Nephron (organoid): Measurements from ENCODE around the gene PDZD2.

Experiments
- H3K27ac Mint-ChIP-seq, 3 experiments: 2 replicates each; pipeline ENCODE4 v1.8.0; 2020; ENCODE audit warnings: mixed read lengths in 3 of 3, mild to moderate bottlenecking in 2 of 3, moderate library complexity in 1 of 3
- H3K27me3 Mint-ChIP-seq: 2 replicates; pipeline ENCODE4 v1.8.0; 2021; ENCODE audit warnings: low read depth, mild to moderate bottlenecking, moderate library complexity, mixed read lengths
- H3K36me3 Mint-ChIP-seq: 2 replicates; pipeline ENCODE4 v1.8.0; 2020; ENCODE audit warnings: low read depth, mixed read lengths
- H3K4me1 Mint-ChIP-seq: 2 replicates; pipeline ENCODE4 v1.8.0; 2020; ENCODE audit warnings: mixed read lengths
- H3K4me3 Mint-ChIP-seq, 3 experiments: 2 replicates each; pipeline ENCODE4 v1.8.0; 2020; ENCODE audit warnings: mild to moderate bottlenecking in 3 of 3, mixed read lengths in 3 of 3, moderate library complexity in 2 of 3
- H3K9me3 Mint-ChIP-seq: 2 replicates; pipeline ENCODE4 v1.8.0; 2020; ENCODE audit warnings: mixed read lengths
- TF ChIP-seq, protein P1 (sequence below), 3 experiments: fragments of 200-600 bp; sonication (generic); IDR thresholded peaks; one replicate each; pipeline ENCODE4 v1.5.0; 2021; ENCODE audit warnings: antibody characterized with exemption in 3 of 3; ENCODE audit not compliant: unreplicated experiment in 3 of 3

The PDZD2 gene

DNA sequence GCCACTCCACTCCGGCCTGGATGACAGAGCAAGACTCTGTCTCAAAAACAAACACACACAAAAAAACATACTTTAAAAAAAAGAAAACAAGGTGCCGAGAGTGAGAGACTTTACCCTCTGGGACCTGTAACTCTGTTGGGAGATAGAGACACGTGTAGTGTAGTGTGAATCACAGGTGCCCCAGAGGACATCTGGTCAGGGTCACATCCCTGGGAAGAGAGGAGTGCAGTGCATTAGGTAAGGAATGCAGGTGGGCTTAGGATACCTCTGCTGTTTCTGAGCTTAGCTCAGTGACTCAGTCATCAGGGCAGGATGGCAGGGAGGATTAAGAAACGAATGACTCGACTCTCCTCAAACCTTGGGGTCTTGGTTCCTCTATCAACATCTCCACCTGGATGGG lies 360.5 kb downstream of the PDZD2 start:
- H3K36me3 Mint-ChIP-seq = peaks cover 12% of the 10 kb centered on the region
- TF ChIP-seq, protein P1, sequence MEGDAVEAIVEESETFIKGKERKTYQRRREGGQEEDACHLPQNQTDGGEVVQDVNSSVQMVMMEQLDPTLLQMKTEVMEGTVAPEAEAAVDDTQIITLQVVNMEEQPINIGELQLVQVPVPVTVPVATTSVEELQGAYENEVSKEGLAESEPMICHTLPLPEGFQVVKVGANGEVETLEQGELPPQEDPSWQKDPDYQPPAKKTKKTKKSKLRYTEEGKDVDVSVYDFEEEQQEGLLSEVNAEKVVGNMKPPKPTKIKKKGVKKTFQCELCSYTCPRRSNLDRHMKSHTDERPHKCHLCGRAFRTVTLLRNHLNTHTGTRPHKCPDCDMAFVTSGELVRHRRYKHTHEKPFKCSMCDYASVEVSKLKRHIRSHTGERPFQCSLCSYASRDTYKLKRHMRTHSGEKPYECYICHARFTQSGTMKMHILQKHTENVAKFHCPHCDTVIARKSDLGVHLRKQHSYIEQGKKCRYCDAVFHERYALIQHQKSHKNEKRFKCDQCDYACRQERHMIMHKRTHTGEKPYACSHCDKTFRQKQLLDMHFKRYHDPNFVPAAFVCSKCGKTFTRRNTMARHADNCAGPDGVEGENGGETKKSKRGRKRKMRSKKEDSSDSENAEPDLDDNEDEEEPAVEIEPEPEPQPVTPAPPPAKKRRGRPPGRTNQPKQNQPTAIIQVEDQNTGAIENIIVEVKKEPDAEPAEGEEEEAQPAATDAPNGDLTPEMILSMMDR (IDR thresholded peaks at IDR 0.05; ENCODE audit: unreplicated experiment in 3 of 3) = no peak

DNA sequence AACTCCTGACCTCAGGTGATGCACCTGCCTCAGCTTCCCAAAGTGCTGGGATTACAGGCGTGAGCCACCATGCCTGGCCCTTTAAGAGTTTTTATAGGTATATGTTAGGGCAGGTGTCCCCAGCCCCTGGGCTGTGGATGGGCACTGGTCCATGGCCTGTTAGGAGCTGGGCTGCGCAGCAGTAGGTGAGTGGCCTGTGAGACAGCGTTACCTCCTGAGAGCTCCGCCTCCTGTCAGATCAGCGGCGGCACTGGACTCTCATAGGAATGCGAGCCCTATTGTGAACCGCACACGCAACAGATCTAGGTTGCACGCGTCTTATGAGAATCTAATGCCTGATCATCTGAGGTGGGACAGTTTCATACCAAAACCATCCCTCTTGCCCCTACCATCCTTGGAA lies 361.8 kb downstream of the PDZD2 start:
- TF ChIP-seq, protein P1 (IDR thresholded peaks at IDR 0.05; ENCODE audit: unreplicated experiment in 3 of 3) = no peak
- no peaks in the 10 kb centered on the region for H3K9me3 Mint-ChIP-seq
- H3K27me3 Mint-ChIP-seq = peaks cover 4% of the 10 kb centered on the region
- peaks cover 12% of the 10 kb centered on the region for H3K36me3 Mint-ChIP-seq
- H3K27ac Mint-ChIP-seq = peak overlapping the region in 1 of 3 experiments; percentile 21
- H3K4me3 Mint-ChIP-seq = no peak overlapping the region
- H3K4me1 Mint-ChIP-seq = no peaks in the 10 kb centered on the region

More for the DNA sequence above, 360.5 kb downstream of the PDZD2 start:
- H3K27me3 Mint-ChIP-seq = peaks cover 4% of the 10 kb centered on the region
- no peak overlapping the region for H3K4me3 Mint-ChIP-seq
- no peaks in the 10 kb centered on the region for H3K9me3 Mint-ChIP-seq
- H3K27ac Mint-ChIP-seq = no peak overlapping the region
- no peaks in the 10 kb centered on the region for H3K4me1 Mint-ChIP-seq

- peaks cover 4% of the 10 kb centered on the region for H3K27me3 Mint-ChIP-seq
Measured at GRCh38 chr5:32001284-32001683, 362.4 kb downstream of the PDZD2 start.

DNA sequence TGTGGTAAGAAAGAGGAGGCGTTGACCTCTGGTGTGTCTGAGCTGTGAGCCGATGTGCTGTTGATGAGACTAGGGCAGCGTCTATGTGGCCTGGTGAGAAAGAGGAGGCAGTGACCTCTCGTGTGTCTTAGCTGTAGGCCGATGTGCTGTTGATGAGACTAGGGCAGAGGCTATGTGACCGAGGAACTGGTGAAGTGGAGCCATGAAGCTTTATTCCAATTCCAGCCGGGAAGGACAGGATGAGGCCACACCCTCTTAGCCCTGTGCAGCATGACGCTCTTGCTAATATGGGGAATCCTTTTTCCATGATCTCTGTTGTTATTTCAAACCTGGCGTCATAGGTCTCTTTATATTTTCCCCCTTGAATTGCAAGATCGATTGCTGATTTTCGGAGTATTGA lies 362.8 kb downstream of the PDZD2 start:
- Mint-ChIP-seq H3K27me3 (peaks cover 4% of the 10 kb centered on the region), H3K27ac (no peak overlapping the region), H3K9me3 (no peaks in the 10 kb centered on the region), H3K36me3 (peaks cover 12% of the 10 kb centered on the region), H3K4me1 (no peaks in the 10 kb centered on the region), H3K4me3 (no peak overlapping the region)
- TF ChIP-seq, protein P1 (IDR thresholded peaks at IDR 0.05; ENCODE audit: unreplicated experiment in 3 of 3) = no peak

More at GRCh38 chr5:32001284-32001683, 362.4 kb downstream of the PDZD2 start:
- H3K4me1 Mint-ChIP-seq = no peaks in the 10 kb centered on the region
- no peaks in the 10 kb centered on the region for H3K9me3 Mint-ChIP-seq
- H3K4me3 Mint-ChIP-seq = no peak overlapping the region
- no peak overlapping the region for H3K27ac Mint-ChIP-seq
- TF ChIP-seq, protein P1 (IDR thresholded peaks at IDR 0.05; ENCODE audit: unreplicated experiment in 3 of 3) = no peak
- peaks cover 12% of the 10 kb centered on the region for H3K36me3 Mint-ChIP-seq

- H3K9me3 Mint-ChIP-seq = no peaks in the 10 kb centered on the region
- TF ChIP-seq, protein P1 (IDR thresholded peaks at IDR 0.05; ENCODE audit: unreplicated experiment in 3 of 3) = no peak
- H3K4me1 Mint-ChIP-seq = no peaks in the 10 kb centered on the region
- peak overlapping the region in 1 of 3 experiments; percentile 28 for H3K27ac Mint-ChIP-seq
- no peaks in the 10 kb centered on the region for H3K27me3 Mint-ChIP-seq
- H3K4me3 Mint-ChIP-seq = no peak overlapping the region
- H3K36me3 Mint-ChIP-seq = peaks cover 12% of the 10 kb centered on the region
Measured at GRCh38 chr5:32002755-32003154, 363.8 kb downstream of the PDZD2 start.

DNA sequence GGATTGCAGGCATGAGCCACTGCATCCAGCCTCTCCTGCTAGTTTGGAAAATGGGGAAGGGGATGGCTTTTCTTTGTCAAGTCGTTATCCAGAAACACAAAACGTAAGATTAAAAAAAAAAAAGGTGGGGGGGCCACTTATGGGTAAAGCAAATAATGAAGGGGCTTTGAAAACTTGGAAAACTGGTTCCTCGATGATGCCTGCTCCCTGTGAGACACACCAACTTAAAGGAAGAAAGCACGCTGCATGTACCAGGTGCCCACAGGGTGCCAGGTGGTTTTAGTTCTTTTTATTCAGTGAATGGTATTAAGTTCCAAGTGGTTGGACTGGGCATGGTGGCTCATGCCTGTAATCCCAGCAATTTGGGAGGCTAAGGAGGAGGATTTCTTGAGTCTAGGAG lies 365.1 kb downstream of the PDZD2 start:
- TF ChIP-seq, protein P1 (IDR thresholded peaks at IDR 0.05; ENCODE audit: unreplicated experiment in 3 of 3) = no peak
- no peaks in the 10 kb centered on the region for H3K27me3 Mint-ChIP-seq
- H3K36me3 Mint-ChIP-seq = peaks cover 7% of the 10 kb centered on the region
- H3K27ac Mint-ChIP-seq = peak overlapping the region in 1 of 3 experiments; percentile 71
- no peaks in the 10 kb centered on the region for H3K4me1 Mint-ChIP-seq
- no peak overlapping the region for H3K4me3 Mint-ChIP-seq
- no peaks in the 10 kb centered on the region for H3K9me3 Mint-ChIP-seq
